ENCODE measurements around the gene IGF2BP2. TPM values are rescaled to one million over a fixed set of nuclear protein-coding genes. Genes with fewer than 3 reads are reported as not detected.

Gene IGF2BP2
- total RNA-seq, 1 donor from 2014 or later = 2.9 TPM

- Histone ChIP-seq H3K36me3 (no peaks in the 10 kb centered on the region), H3K4me3 (no peak overlapping the region), H3K27ac (no peak overlapping the region), H3K9me3 (no peaks in the 10 kb centered on the region), H3K4me1 (no peaks in the 10 kb centered on the region), H3K27me3 (no peaks in the 10 kb centered on the region)
- intact Hi-C loops (cut with DNase I) = no loop called here
- no peak for DNase-seq (ENCODE audit: low spot score in 2 of 2)
- TF ChIP-seq CTCF (IDR thresholded peaks at IDR 0.05) = no peak
Measured at GRCh38 chr3:185741586-185741985, 83.3 kb downstream of the IGF2BP2 start.

GRCh38 chr3:185740133-185740532 is 84.7 kb downstream of the IGF2BP2 start:
- intact Hi-C loops (cut with DNase I) = no loop called here
- H3K27me3 ChIP-seq = no peaks in the 10 kb centered on the region
- no peak for TF ChIP-seq CTCF (IDR thresholded peaks at IDR 0.05)
- H3K36me3 ChIP-seq = no peaks in the 10 kb centered on the region
- H3K4me1 ChIP-seq = no peaks in the 10 kb centered on the region
- no peak overlapping the region for H3K27ac ChIP-seq
- no peak overlapping the region for H3K4me3 ChIP-seq
- no peaks in the 10 kb centered on the region for H3K9me3 ChIP-seq
- no peak for DNase-seq (ENCODE audit: low spot score in 2 of 2)

GRCh38 chr3:185739264-185739701 is 85.6 kb downstream of the IGF2BP2 start:
- H3K27ac ChIP-seq = no peak overlapping the region
- no peak overlapping the region for H3K4me3 ChIP-seq
- H3K27me3 ChIP-seq = no peaks in the 10 kb centered on the region
- no peaks in the 10 kb centered on the region for H3K9me3 ChIP-seq
- TF ChIP-seq CTCF (IDR thresholded peaks at IDR 0.05) = no peak
- intact Hi-C loops (cut with DNase I) = no loop called here
- H3K4me1 ChIP-seq = no peaks in the 10 kb centered on the region
- H3K36me3 ChIP-seq = no peaks in the 10 kb centered on the region
- DNase-seq (ENCODE audit: low spot score in 2 of 2) = no peak

- H3K27ac ChIP-seq = no peak overlapping the region
- H3K27me3 ChIP-seq = no peaks in the 10 kb centered on the region
- TF ChIP-seq CTCF (IDR thresholded peaks at IDR 0.05) = no peak
- intact Hi-C loops (cut with DNase I) = no loop called here
- H3K36me3 ChIP-seq = no peaks in the 10 kb centered on the region
- H3K9me3 ChIP-seq = no peaks in the 10 kb centered on the region
- H3K4me3 ChIP-seq = no peak overlapping the region
- no peak for DNase-seq (ENCODE audit: low spot score in 2 of 2)
- no peaks in the 10 kb centered on the region for H3K4me1 ChIP-seq
Measured at GRCh38 chr3:185737740-185738680, 86.8 kb downstream of the IGF2BP2 start.

GRCh38 chr3:185737020-185737419 is 87.8 kb downstream of the IGF2BP2 start:
- intact Hi-C loops (cut with DNase I) = no loop called here
- no peaks in the 10 kb centered on the region for H3K27me3 ChIP-seq
- no peaks in the 10 kb centered on the region for H3K9me3 ChIP-seq
- no peak overlapping the region for H3K27ac ChIP-seq
- H3K4me3 ChIP-seq = no peak overlapping the region
- TF ChIP-seq CTCF (IDR thresholded peaks at IDR 0.05) = no peak
- no peak for DNase-seq (ENCODE audit: low spot score in 2 of 2)
- H3K36me3 ChIP-seq = no peaks in the 10 kb centered on the region
- no peaks in the 10 kb centered on the region for H3K4me1 ChIP-seq
